OCI-LY7 (cell line): ENCODE data around the gene SRGAP1. TPM values are rescaled to one million over a fixed set of nuclear protein-coding genes. Genes with fewer than 3 reads are reported as not detected.

Experiments
- BruUV-seq: library from RNA; stranded (reverse); fragments of 400-500 nt; replicated peaks from 2 replicates; lab custom pipeline; 2021; lab: Mats Ljungman, UMichigan
- CTCF ChIA-PET: fragments of 300-600 bp; sonication (Branson Sonifier 250); formaldehyde crosslinking; loops from one replicate; lab custom pipeline; 2022; ENCODE audit warnings: antibody characterized with exemption; ENCODE audit not compliant: unreplicated experiment; lab: Charles Lee
- POLR2A ChIA-PET: fragments of 300-600 bp; sonication (Branson Sonifier 250); formaldehyde crosslinking; loops from one replicate; lab custom pipeline; 2022; ENCODE audit warnings: antibody characterized with exemption; lab: Charles Lee
- DNase-seq: peaks from one replicate; pipeline ENCODE4 v3.0.0-alpha.2; 2015; ENCODE audit warnings: low spot score
- H2AFZ ChIP-seq: fragments of 200-600 bp; sonication (generic), shearing (Covaris generic); 2 replicates; pipeline ENCODE4 v1.6.1; 2014; ENCODE audit warnings: mild to moderate bottlenecking, antibody characterized with exemption, low read length, moderate library complexity
- H3K27ac ChIP-seq: fragments of 200-600 bp; sonication (generic); 2 replicates; pipeline ENCODE4 v1.5.1; 2014; ENCODE audit warnings: mixed run types, low read depth, mild to moderate bottlenecking, moderate library complexity, low read length, inconsistent platforms; ENCODE audit not compliant: poor library complexity, severe bottlenecking
- H3K36me3 ChIP-seq: fragments of 200-600 bp; sonication (generic); 2 replicates; pipeline ENCODE4 v1.6.1; 2014; ENCODE audit warnings: mild to moderate bottlenecking, antibody characterized with exemption, low read length, moderate library complexity, mixed read lengths; ENCODE audit not compliant: insufficient read depth
- H3K4me1 ChIP-seq: fragments of 200-600 bp; sonication (generic); 2 replicates; pipeline ENCODE4 v1.5.1; 2014; ENCODE audit warnings: mild to moderate bottlenecking, low read length; ENCODE audit not compliant: insufficient read depth, poor library complexity, severe bottlenecking
- H3K4me2 ChIP-seq: fragments of 200-600 bp; sonication (generic); 2 replicates; pipeline ENCODE4 v1.6.1; 2014; ENCODE audit warnings: mild to moderate bottlenecking, low read length
- H3K4me3 ChIP-seq: fragments of 200-600 bp; sonication (generic); 2 replicates; pipeline ENCODE4 v1.5.1; 2014; ENCODE audit warnings: mild to moderate bottlenecking, low read depth, low read length; ENCODE audit not compliant: poor library complexity, severe bottlenecking
- H3K79me2 ChIP-seq: fragments of 200-600 bp; sonication (generic); 2 replicates; pipeline ENCODE4 v1.6.1; 2016; ENCODE audit warnings: low read depth, mild to moderate bottlenecking, low read length, moderate library complexity, mixed read lengths; ENCODE audit not compliant: insufficient read depth
- H3K9me2 ChIP-seq: fragments of 200-600 bp; sonication (generic); 2 replicates; pipeline ENCODE4 v1.6.1; 2016; ENCODE audit warnings: mild to moderate bottlenecking, low read length, mixed read lengths; ENCODE audit not compliant: insufficient read depth
- H3K9me3 ChIP-seq: fragments of 200-600 bp; sonication (generic); 2 replicates; pipeline ENCODE4 v1.6.1; 2014; ENCODE audit warnings: mild to moderate bottlenecking, mixed run types, low read length, mixed read lengths
- H4K20me1 ChIP-seq: fragments of 200-600 bp; sonication (generic); 2 replicates; pipeline ENCODE4 v1.6.1; 2014; ENCODE audit warnings: mild to moderate bottlenecking, antibody characterized with exemption, low read length, moderate library complexity, mixed read lengths; ENCODE audit not compliant: insufficient read depth
- EZH2phosphoT487 ChIP-seq: fragments of 200-600 bp; sonication (generic); IDR thresholded peaks from 2 replicates; pipeline ENCODE4 v1.6.1; 2018; ENCODE audit warnings: low read depth, borderline replicate concordance, mild to moderate bottlenecking, mixed run types, antibody characterized with exemption, low read length, moderate library complexity, mixed read lengths
- intact Hi-C: fragments of 100-400 bp; cut with micrococcal nuclease; formaldehyde crosslinking; loops from one replicate; pipeline ENCODE4 v1.10.0; 2022; ENCODE audit not compliant: unreplicated experiment
- total RNA-seq, 2 experiments: library from RNA; depleted of rRNA in 1 of 2; stranded (reverse); fragments of >200 nt in 1 of 2; shearing (Covaris generic) in 1 of 2; gene quantifications; 2 replicates each; pipeline ENCODE4 v1.2.3, GENCODE V29; 2014 to 2022
- TF ChIP-seq, protein P1 (sequence below): fragments of 200-600 bp; sonication (generic); conservative IDR thresholded peaks from 2 replicates; pipeline ENCODE4 v1.5.1; 2014; ENCODE audit warnings: mild to moderate bottlenecking, antibody characterized with exemption, low read length, moderate library complexity, mixed read lengths

The SRGAP1 gene
- total RNA-seq, 2 experiments from 2014 or later: 0.06 TPM; not detected in 1

DNA sequence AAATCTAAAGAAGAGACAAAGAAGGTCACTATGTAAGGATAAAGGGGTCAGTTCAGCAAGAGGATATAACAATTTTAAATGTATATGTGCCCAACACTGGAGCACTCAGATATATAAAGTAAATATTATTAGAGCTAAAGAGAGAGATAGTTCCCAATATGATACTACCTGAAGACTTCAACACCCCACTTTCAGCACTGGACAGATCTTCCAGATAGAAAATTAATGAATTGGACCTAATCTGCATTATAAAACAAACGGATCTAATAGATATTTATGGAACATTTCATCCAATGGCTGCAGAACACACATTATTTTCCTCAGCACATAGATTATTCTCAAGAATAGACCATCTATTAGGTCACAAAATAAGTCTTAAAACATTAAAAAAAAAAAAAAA, 24.1 kb upstream of the SRGAP1 start:
- H3K9me3 ChIP-seq: no peaks in the 10 kb centered on the region
- H3K4me3 ChIP-seq: no peak overlapping the region
- intact Hi-C loops: no loop called here
- TF ChIP-seq EZH2phosphoT487: no peak
- TF ChIP-seq, protein P1, sequence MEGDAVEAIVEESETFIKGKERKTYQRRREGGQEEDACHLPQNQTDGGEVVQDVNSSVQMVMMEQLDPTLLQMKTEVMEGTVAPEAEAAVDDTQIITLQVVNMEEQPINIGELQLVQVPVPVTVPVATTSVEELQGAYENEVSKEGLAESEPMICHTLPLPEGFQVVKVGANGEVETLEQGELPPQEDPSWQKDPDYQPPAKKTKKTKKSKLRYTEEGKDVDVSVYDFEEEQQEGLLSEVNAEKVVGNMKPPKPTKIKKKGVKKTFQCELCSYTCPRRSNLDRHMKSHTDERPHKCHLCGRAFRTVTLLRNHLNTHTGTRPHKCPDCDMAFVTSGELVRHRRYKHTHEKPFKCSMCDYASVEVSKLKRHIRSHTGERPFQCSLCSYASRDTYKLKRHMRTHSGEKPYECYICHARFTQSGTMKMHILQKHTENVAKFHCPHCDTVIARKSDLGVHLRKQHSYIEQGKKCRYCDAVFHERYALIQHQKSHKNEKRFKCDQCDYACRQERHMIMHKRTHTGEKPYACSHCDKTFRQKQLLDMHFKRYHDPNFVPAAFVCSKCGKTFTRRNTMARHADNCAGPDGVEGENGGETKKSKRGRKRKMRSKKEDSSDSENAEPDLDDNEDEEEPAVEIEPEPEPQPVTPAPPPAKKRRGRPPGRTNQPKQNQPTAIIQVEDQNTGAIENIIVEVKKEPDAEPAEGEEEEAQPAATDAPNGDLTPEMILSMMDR: no peak
- no peaks in the 10 kb centered on the region for H3K4me1 ChIP-seq
- BruUV-seq: no TSS peak
- no peak overlapping the region for H2AFZ ChIP-seq
- POLR2A ChIA-PET: interaction anchor here (0.6 kb wide), 1 partner anchor 634 kb away, joined by 3 read pairs; no protein-coding TSS in a partner anchor
- H4K20me1 ChIP-seq: no peaks in the 10 kb centered on the region
- DNase-seq: no peak
- CTCF ChIA-PET: no interaction called here
- no peaks in the 10 kb centered on the region for H3K36me3 ChIP-seq
- no peaks in the 10 kb centered on the region for H3K79me2 ChIP-seq
- H3K27ac ChIP-seq: no peak overlapping the region
- H3K4me2 ChIP-seq: no peak overlapping the region
- no peaks in the 10 kb centered on the region for H3K9me2 ChIP-seq

DNA sequence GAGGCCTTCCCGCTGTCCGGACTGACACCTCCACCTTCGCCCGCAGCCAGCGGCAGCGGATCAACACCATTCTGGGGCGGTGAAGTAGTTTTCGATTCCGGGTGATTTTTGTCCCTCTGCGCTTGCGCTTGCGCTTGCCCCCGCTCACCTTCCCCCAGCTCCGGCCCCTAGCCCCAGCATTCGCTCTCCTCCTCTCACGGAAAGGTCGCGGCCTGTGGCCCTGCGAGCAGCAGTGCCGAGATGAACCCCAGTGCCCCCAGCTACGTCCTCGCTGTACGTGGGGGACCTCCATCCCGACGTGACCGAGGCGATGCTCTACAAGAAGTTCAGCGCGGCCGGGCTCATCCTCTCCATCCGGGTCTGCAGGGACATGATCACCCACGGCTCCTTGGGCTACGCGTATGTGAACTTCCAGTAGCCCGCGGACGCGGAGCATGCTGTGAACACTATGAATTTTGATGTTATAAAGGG, 22.7 kb upstream of the SRGAP1 start:
- CTCF ChIA-PET: no interaction called here
- Histone ChIP-seq H3K4me3 (no peak overlapping the region), H3K4me1 (no peaks in the 10 kb centered on the region), H3K9me2 (no peaks in the 10 kb centered on the region), H3K79me2 (no peaks in the 10 kb centered on the region), H2AFZ (no peak overlapping the region), H4K20me1 (no peaks in the 10 kb centered on the region), H3K27ac (no peak overlapping the region), H3K9me3 (no peaks in the 10 kb centered on the region), H3K4me2 (no peak overlapping the region), H3K36me3 (no peaks in the 10 kb centered on the region)
- TF ChIP-seq, protein P1: no peak
- no peak for TF ChIP-seq EZH2phosphoT487
- POLR2A ChIA-PET: interaction anchor here (0.6 kb wide), 1 partner anchor 683 kb away, joined by 4 read pairs; no protein-coding TSS in a partner anchor
- BruUV-seq: no TSS peak
- no peak for DNase-seq
- intact Hi-C loops: no loop called here

DNA sequence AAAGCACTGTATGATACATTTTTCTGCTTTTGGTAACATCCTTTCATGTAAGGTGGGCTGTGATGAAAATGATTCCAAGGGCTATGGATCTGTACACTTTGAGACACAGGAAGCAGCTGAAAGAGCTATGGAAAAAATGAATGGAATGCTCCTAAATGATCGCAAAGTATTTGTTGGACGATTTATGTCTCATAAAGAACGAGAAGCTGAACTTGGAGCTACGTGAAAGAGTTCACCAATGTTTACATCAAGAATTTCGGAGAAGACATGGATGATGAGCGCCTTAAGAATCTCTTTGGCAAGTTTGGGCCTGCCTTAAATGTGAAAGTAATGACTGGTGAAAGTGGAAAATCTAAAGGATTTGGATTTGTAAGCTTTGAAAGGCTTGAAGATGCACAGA, 22.1 kb upstream of the SRGAP1 start:
- no TSS peak for BruUV-seq
- ChIA-PET CTCF (no interaction called here), POLR2A (interaction anchor here (0.6 to 0.9 kb wide), 2 partner anchors 8 to 389 kb away, joined by 3 read pairs; no protein-coding TSS in a partner anchor)
- Histone ChIP-seq H3K9me2 (no peaks in the 10 kb centered on the region), H3K4me2 (no peak overlapping the region), H3K27ac (no peak overlapping the region), H3K9me3 (no peaks in the 10 kb centered on the region), H3K79me2 (no peaks in the 10 kb centered on the region), H4K20me1 (no peaks in the 10 kb centered on the region), H3K36me3 (no peaks in the 10 kb centered on the region), H3K4me3 (no peak overlapping the region), H3K4me1 (no peaks in the 10 kb centered on the region), H2AFZ (no peak overlapping the region)
- intact Hi-C loops: no loop called here
- no peak for DNase-seq
- TF ChIP-seq, protein P1: no peak
- no peak for TF ChIP-seq EZH2phosphoT487
